Measurements from ENCODE around the gene MLLT10. TPM values are rescaled to one million over a fixed set of nuclear protein-coding genes. Genes with fewer than 3 reads are reported as not detected.

Gene MLLT10
- total RNA-seq, 1 experiment from 2014 or later: 23.3 TPM

DNA sequence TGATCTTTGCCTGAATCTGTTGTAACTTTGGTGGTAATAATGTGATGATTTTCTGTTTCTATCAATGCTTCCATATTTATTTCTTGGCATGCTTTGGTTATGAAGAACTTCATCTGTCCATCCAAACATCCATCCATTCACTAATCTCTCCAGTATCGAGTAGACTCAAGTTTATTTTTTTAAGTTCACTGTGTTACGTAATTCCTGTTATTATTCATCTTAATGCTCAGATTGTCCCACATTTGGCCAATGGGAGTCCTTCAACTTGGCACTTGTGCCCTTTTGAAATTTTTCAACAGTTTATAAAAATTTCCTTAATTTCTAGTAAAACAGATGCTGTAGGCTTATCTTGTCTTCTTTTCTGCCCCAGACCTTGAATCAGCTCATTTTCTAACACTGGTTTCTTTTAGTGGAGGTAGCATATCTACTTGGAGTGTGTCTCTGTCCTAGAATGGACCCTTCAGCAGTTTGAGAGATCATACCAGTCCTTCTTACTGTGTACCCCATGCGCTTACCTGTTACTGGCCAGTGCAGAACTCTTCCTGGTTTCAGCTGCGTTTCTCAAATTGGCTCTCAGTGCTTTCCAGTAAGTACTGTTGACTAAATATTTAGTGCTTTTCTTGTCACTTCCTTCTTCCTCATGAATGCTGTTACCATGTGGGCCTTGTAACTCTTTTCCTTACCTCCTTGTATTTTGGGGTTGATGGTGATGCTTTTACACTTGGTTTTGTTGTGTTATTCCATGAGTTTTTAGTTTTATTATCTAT lies 100.8 kb downstream of the MLLT10 start:
- DNase-seq (ENCODE audit: low read depth): peak; percentile 36

DNA sequence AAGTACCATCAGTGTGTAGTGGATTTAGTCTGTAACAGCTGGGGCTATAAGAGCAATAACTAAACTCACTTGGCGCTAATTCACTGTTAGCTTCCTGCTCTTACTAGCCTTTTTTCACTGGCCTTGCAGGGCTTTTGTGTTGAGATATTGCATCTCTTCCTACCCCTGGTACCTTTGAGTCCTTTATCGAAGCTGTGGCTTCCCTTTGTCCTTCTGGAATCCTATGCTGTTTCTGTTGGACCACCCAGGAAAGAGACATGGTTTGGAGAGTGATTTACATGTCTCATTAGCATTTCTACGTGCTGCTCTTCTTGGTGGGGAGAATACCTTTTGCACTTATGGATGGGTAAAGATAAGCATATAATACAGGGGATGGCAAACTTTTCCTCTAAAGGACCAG lies 103.8 kb downstream of the MLLT10 start:
- no peak for DNase-seq (ENCODE audit: low read depth)

DNA sequence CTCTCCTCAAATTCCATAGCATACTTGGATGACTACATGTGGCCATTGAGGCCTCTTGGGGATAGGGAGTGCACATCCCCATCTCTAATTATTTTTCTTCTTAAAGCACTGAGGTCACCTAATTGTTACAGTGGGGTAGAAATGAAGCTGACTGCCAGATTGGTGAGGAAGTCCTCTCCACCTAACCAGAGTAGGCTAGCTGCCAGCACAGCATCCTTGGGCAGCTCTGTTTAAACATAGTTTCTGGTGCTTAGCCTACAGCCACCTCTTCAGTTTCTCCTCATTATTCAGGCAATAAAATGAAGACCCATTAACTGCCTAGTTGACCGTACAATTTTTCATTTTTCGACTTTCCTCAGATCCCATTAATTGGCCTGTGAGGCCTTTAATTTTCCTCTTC lies 104.6 kb downstream of the MLLT10 start:
- no peak for DNase-seq (ENCODE audit: low read depth)

DNA sequence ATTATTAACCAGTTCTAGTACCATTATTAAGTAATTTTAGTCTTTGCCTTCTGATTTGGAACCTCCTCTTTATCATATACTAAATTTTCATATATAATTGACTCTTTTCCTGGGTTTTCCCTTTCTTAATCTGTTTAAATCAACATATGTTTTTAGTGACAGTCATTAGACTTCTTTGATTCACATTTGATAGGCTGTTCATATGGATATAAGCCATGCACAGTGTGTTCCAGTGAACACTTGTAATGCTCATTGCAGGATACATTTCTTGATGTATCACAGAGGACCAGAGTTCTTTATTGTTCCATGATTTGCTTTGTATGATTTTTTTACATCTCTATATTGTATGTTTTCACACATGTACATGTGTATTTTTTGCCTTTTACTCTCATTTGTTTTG lies 114.0 kb downstream of the MLLT10 start:
- no peak for DNase-seq (ENCODE audit: low read depth)

DNA sequence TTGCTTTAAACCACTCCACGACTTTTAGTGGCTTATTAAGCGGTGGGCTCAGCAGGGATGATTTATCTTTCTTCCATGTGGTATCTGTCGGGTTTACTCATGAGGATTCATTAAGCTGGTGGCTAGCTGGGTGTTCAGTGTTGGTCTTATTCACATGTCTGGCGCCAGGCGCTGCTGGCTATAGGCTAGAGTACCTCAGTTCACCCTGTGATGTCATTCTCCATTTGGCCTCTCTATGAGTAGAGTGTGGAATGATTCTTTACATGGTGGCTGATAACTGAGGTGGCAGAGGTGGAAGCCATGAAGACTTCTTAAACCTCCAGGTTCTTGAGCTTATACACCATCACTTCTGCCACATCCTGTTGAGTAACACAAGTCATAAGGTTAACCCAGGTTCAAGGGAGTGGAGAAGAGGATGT lies 115.4 kb downstream of the MLLT10 start:
- no peak for DNase-seq (ENCODE audit: low read depth)

DNA sequence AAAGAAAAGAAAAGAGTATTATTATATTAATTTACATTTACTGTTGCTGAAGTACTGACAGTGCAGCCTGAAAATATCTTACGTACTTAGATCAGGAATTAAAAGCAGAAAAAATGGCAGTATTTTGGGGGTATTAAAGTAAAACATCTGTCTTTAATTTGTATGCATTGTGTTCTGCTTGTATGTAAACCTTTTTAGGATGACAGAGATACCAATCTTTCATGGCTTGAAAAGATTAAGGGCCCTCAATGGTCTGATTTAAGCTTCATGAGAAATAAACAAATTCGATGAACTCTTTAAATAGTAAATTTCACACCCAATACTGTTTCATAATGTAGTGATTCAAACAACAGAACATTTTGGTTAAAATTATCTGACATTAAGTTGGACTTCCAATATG lies 116.3 kb downstream of the MLLT10 start:
- DNase-seq (ENCODE audit: low read depth): no peak

DNA sequence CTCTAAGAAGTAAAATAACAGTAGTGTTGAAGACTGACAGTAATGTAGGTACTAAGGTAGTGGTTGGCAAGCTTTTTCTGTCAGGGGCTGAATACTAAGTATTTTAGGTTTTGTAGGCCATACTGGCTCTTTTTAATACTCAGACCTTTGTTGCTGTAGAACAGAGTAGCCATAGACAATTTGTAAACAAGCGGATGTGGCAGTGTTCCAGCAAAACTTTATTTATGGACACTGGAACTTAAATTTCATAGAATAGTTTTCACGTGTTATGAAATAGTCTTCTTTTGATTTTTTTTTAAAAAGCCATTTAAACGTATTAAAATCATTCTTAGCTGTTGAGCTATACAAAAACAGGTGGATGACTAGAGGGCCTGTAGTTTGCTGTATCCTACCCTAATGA lies 121.2 kb downstream of the MLLT10 start:
- DNase-seq (ENCODE audit: low read depth): no peak

DNA sequence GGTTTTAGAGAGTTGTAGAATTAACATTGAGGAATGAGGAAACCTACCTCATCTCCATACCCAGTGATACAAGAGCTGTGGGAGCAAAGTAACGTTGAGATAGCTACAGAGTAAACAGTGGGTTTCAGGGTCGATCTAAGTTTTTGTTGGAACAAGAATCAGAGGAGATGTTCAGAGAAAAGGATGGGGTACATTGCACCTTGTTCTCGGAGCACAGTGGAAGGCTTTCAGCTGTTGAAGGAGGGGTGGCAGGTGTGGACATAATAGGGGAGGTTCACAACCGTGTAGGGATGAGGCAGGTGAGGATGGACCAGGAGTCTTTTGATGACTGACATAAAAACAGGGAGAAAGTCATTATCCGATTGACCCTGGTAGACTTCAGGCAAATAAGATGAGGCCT lies 121.7 kb downstream of the MLLT10 start:
- DNase-seq (ENCODE audit: low read depth): no peak

DNA sequence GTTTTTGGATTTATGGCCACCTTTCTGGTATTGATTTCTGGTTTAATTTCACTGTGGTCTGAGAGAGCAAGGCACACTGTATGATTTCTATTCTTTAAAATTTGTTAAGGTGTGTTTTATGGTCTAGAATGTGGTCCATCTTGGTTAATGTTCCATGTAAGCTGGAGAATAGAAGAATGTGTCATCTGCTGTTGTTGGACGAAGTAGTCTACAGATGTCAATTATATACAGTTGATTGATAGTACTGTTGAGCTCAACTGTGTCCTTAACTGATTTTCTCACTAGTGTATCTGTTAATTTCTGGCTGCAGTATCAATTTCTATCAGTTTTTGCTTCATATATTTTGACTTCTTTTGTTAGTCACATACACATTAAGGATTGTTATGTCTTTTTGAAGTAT lies 127.1 kb downstream of the MLLT10 start:
- DNase-seq (ENCODE audit: low read depth): no peak

DNA sequence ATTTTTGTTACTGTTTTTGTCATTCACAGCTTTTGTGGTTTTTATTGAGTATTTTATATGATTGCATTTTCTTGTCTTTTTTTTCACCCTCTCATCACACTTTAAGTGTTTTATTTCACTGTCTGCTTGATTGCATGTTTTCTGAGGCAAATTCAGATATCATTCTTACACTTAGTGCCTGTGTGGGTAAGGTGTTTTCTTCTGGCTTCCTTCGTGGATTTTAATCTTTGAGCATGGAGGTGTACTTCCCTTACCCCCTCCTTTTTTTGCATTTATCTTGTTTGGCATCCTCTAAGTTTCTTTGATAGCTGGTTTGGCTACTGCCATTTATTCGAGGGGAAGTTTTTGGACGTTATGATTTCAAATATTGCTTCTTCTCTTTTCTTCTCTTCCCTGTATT lies 127.9 kb downstream of the MLLT10 start:
- DNase-seq (ENCODE audit: low read depth): no peak

DNA sequence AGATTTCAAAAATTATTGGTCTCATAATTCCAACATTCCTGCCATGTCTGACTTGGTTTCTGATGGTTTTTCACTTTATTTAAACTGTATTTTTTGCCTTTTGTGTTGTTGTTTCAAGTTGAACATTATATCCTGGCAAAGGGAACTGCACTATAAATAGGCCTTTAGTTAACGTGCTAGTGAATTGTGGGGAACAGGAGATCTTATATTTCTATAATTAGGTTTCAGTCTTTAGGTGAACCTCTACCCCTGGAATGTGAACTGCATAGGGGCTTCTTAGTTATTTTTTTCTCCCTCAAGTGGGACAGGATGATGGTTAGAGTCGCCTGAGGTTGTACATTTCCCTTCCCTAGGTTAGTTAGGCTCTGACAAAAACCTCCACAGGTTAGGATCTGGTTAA lies 128.6 kb downstream of the MLLT10 start:
- no peak for DNase-seq (ENCODE audit: low read depth)

DNA sequence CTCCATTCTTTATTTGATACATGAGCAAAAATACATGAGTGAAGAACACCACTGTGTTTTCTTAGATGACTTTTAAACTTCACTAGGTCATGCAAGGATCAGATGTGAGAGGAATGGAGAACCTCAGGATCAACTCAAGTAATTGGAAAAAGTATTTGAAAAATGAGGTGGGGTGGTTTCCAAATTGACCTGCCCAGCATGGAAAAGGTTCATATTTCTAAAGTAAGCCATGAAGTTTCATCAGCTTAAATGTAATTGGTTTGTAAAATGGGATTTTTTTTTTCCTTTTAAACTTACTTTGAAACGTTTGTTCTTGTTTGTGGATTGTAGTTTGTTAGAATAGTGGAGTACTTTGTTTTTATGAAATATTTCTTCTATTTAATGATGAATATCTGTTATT lies 134.8 kb downstream of the MLLT10 start:
- DNase-seq (ENCODE audit: low read depth): no peak

DNA sequence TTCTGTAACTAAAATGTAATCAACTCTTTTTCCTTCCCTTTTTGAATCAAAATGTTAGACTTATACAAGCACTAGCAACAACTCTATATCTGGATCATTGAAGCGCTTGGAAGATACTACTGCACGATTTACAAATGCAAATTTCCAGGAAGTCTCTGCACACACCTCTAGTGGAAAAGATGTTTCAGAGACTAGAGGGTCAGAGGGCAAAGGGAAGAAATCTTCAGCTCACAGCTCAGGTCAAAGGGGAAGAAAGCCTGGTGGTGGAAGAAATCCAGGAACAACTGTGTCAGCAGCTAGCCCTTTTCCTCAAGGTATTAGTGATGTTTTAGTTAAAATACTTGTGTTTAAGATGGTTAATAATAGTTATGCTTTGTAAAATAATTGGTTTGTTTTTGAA lies 136.4 kb downstream of the MLLT10 start:
- DNase-seq (ENCODE audit: low read depth): no peak

DNA sequence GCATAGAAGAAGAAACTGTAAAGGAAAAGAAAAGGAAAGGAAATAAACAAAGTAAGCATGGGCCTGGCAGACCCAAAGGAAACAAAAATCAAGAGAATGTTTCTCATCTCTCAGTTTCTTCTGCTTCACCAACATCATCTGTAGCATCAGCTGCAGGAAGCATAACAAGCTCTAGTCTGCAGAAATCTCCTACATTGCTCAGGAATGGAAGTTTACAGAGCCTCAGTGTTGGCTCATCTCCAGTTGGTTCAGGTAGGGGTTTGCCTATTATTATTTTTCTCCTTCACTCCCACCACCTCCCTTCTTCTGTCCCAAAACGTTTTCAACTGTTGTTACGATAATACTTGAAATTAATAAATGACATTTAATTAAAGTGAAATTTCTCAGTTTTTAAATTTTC lies 139.6 kb downstream of the MLLT10 start:
- no peak for DNase-seq (ENCODE audit: low read depth)

DNA sequence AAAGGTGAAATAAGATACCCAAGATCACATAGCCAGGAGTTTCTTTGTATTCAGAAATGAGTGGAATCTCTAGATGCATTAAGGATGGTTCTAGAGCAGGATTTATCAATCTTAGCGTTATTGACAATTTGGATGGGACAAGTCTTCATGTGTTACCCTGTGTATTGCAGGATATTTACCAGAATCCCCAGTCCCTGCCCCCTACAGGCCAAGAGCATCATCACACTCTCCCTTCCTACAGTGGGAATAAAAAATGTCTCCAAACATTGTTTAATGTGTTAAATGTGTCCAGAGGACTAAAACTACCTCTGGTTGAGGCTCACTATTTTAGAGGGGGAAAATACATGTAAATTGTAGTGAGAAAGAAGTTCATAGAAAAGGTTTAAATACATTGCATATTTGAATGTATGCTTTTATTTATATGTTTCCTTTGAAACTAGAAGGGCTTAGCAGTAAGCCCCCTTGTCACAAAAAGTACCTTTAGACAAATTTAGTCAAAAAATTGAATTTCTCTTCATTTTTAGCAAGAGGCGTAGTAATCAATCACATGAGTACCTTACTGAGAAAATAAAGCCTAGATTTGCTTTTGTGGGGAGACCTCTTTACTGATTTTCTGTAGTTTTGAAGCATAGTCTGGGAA lies 141.2 kb downstream of the MLLT10 start:
- peak; percentile 36 for DNase-seq (ENCODE audit: low read depth)

DNA sequence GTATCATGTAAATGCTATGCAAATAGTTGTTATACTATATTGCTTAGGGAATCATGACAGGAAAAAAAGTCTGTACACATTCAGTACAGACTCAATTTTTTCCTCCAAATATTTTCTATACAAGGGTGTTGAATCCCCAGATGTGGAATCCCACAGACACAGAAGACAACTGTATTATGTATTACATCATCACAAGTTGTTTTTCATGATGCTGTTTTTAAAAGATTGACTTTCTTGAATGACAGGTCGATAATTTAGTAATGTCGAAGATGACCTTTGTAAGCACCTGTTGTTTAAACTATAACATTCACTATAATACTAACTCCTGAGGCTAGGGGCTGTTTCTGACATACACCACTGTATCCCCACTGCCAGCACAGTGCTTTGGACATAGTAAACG lies 143.5 kb downstream of the MLLT10 start:
- DNase-seq (ENCODE audit: low read depth): no peak

DNA sequence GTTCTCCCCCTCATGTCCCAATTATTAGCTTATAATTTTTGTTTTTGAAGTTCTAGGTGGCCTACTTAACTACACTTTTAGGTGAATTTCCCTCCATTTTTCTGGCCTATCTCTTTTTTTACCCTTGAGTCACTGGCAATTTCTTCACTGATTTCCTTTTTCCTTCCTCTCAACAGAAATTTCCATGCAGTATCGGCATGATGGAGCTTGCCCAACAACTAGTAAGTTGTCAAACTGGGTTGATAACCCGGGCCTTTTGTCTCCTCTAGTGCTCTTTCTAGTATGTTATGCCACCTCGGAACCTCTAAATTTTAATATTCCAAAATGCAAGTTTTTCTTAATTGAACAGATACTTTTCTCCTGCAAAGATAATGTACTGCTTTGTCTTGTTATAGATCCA lies 147.1 kb downstream of the MLLT10 start:
- no peak for DNase-seq (ENCODE audit: low read depth)

DNA sequence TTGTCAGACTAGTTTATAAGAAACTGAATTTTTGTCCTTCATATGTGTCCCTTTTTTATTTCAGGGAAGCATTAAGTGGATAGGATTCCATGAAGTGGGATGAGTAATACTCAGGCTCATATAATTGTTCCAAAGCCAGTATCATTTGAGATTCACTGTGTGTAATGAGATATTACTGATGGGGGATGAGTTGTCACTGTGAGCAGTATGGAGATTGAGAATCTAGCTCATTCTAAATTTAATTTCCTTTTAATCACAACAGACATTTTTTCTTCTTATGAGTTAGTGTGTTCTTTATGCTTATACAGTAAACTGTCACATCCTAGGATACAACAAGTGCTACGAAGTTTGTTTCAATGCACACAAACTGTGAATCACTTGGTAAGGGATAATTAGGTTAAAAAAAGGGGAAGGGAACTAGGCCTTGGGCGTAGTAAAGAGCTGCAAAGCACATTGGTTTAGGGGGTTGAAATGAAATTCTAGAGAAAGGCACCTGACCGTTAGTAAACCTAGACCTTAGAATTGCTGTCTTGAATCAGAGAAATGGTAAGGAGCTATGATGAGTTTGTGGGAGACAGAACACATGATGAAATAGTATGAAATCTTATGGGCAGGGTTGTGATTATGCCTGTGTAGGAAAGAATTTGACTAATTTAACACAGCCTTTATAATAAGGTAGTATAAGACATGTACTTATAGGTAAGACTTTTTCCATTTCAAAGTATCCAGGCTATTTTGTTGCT lies 153.4 kb downstream of the MLLT10 start:
- DNase-seq (ENCODE audit: low read depth): peak; percentile 55

DNA sequence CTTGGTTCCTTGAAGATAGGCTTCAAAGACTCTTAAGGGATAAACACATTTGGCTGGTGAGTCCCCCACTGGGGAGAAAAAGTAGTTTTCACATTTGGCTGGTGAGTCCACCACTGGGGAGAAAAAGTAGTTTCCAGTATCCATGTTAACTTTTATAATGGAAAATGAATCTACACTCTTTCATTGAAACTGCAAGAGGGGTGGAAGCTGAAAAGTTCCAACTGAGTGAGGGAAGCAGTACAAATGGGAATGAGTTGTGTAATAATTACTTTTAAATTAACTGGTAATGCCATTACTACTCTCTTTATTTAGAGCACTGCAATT lies 153.9 kb downstream of the MLLT10 start:
- no peak for DNase-seq (ENCODE audit: low read depth)

DNA sequence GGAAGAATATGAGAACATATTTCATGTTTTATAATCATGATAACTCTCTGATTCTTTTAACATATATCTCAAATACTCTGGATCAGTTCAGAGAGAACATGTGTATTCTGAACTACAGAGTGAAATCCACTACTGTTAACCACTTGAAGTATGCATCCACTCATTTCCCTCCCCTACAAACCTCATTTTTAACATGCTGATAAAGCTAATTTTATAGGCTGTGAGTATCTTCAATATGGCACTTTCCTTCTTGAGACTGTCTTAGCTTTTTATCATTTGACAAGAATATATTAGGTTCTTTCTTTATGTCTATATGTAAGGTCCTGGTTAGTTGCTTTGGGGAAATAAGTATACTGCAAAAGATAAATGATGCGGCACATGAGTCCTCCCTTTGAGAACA lies 154.8 kb downstream of the MLLT10 start:
- no peak for DNase-seq (ENCODE audit: low read depth)

DNA sequence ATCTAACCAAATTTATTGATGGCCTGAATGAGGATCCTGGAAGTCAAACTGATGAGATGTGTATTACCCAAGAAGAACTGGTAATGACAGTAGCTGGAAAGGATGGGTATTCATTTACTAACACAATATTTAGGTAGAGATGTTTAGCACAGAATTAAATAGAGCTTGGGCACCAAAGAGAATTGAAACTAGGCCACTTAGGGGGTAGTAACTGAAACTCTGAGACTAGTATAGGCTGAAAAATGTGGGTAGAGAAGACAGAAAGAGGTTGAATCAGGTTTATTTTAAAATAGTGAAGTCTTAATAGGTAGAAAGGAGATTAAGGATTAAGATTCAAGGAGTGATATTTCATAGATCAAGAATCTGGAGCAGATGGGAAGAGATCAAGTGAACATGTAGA lies 155.8 kb downstream of the MLLT10 start:
- DNase-seq (ENCODE audit: low read depth): no peak

DNA sequence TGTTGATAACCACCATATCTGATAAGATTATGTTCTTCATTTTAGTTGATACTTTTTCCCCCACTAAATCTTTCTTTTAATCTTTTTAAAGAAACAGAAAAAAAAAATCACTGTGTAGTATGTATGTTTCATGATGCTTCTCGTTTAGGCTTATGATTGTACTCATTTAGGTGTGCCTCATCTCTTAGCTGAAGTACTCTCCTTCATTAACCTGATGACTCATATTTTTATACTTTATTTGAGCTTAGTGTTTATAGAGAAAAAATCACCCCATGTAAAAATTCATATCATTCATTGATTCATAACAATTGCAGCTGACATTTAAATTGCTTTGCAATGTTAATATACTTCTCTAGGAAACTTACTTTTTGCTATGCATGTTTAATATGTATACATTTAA lies 158.9 kb downstream of the MLLT10 start:
- no peak for DNase-seq (ENCODE audit: low read depth)

DNA sequence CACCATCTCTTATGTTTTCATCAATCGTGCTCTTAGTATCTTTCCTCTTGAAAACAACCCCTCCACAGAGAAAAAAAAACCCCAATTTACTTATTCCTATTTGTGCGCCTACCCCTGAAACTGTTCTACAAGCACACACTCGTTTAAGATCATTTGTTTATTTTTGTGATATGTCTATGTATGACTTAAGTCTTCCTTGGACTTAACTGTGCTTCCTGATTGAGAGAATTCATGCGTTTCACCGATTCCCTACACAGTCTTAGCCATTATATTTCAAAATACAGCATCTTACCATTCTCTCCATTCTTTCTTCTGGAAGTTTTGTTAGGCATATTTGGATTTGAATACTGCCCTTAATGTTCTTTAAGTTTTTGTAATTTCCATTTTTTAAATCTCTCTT lies 159.4 kb downstream of the MLLT10 start:
- no peak for DNase-seq (ENCODE audit: low read depth)

Data from LHCN-M2 (cell line).